GM19043 (cell line): ENCODE measurements around the gene SCARB1.

Experiments
- ATAC-seq: cut with Tn5 transposase; IDR thresholded peaks from one replicate; pipeline ENCODE4 v1.9.1; 2021; ENCODE audit warnings: low read depth; ENCODE audit not compliant: unreplicated experiment

SCARB1 gene

GRCh38 chr12:124805876-124806668 lies 57.6 kb downstream of the SCARB1 start:
- no peak for ATAC-seq

DNA sequence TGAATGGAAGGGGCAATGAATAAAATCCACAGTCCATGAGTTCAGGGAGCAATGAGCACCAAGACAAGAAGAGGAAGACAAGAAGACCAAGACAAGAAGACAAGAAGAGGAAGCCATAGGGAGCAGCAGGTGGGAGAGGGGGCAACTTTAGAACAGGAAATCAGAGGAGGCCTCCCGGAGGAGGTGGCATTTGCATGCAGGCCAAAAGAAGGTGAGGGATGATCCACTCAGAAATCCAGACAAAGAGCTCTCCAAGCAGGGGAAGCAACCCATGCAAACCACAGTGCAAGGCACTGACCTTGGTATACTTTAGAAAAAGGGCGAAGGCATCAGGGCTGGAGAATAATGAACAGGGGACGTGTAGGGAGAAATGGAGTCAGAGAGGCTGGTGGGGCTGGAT lies 58.6 kb downstream of the SCARB1 start:
- ATAC-seq = no peak

- ATAC-seq = no peak
Observed at GRCh38 chr12:124804011-124804621, 59.5 kb downstream of the SCARB1 start.

DNA sequence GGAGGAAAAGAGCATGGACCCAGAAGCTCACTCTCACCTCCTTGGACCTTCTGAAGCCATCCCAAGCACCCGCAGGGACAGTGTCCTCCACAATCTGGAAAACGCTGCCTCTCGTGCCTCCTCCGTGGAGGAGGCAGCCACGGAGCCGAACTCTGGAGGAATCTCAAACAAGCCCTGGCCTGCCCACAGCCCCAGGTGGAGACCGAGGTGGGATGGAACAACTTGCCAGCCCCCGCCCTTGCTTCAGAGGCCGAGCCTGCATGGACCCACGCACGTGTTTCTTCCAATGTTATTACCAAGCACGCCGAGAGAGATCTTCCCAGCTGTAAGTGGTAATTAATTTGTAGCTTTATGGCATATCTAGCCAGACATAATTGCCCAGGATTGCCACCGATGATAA lies 61.3 kb downstream of the SCARB1 start:
- no peak for ATAC-seq

GRCh38 chr12:124800506-124800905 lies 63.2 kb downstream of the SCARB1 start:
- no peak for ATAC-seq

DNA sequence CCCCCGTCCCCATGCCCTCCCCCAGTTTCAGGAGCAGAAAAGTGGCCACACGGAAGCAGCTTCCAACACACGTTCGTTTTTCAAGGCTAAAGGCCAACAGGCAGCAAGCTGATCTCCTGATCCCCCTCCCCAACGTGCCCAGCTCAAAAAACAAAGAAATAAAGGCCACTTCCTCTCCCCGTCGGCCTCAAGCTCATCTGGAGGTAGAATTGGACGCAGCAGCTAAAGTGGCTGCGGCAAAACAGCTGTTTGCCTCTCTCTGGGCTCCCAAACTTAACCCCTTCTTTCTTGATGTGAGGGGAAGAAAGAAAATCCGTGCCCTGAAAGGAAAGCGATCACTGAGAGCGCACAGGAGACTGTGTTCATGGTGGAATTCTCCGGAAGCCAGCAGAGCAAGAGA lies 66.3 kb downstream of the SCARB1 start:
- ATAC-seq = no peak

- ATAC-seq = peak; percentile 38
Observed at GRCh38 chr12:124796303-124796960, 67.2 kb downstream of the SCARB1 start.

DNA sequence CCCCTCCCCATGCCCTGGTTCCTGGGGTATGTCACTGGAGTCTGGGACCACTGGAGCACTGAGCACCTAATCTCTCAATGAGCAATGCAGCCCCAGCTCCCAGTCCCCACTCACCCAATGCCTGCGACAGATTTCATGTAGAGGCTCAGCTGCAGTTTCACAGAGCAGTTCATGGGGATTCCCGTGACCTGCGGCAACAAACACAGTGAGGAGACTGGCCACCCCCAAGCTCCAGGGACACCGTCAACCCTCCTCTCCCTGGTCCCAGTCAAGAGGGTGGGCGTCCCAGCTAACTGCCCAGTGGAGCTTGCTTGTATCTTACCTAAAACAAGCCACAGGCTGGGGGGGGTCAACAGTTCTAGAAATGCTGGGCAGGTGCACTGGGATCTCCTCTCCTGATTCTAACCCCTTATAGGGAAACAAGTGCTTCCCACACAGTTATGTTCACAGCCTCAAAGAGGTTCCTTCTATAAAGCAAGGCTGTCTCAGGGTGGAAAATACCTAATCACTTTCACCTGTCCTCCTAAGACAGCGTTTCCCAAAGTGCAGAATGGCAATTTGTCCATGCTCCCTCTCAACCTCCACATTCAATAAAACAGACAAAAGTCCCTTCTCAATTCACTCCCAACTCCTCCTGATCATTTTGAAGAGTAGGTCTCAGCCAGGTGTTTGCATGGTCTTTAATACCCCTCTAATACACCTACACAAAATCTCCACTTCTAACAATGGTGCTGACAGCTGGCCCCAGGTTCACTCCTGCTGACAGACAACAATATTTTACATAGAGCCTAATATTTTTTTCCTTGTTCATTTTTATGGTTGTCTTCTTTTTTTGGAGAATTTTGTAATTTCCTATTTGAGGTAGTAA lies 68.3 kb downstream of the SCARB1 start:
- ATAC-seq = peak; percentile 56

DNA sequence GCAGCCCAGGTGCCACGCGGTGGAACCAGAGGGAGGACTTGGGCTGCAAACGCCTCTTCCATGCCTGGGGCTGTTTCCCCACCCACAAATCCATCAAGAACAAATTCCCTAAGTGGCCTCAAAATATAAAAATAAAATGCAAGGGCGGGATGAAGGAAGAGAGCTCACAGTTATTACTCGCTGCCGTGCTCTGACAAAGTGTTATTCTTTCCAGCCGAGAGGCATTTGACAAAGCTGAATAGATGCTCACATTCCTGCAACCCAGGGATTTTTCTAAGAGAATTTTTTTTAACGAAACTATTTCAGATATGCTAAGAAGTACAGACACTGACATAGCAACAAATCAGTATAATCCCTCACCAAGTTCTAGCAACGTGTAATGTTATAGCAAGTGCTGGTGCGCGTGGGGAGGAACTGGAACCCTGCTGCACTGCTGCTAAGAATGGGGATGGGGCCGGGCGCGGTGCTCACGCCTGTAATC lies 70.7 kb downstream of the SCARB1 start:
- ATAC-seq = no peak

DNA sequence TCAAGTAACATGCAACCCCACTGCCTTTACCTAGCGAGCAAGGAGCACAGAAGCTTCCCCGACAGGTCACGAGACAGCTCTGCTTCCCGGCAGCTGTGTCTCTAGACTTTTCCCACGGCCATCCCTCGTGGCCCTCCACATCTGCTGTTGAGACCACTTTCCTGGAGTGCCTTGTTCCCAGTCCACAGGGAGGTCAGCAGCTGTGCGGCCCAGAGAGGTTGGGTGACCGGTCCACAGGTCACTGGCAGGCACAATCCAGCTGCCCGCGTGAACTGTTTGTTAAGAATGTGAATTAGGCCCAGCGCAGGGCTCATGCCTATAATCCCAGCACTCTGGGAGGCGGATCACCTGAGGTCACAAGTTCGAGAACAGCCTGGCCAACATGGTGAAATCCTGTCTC lies 71.5 kb downstream of the SCARB1 start:
- no peak for ATAC-seq

DNA sequence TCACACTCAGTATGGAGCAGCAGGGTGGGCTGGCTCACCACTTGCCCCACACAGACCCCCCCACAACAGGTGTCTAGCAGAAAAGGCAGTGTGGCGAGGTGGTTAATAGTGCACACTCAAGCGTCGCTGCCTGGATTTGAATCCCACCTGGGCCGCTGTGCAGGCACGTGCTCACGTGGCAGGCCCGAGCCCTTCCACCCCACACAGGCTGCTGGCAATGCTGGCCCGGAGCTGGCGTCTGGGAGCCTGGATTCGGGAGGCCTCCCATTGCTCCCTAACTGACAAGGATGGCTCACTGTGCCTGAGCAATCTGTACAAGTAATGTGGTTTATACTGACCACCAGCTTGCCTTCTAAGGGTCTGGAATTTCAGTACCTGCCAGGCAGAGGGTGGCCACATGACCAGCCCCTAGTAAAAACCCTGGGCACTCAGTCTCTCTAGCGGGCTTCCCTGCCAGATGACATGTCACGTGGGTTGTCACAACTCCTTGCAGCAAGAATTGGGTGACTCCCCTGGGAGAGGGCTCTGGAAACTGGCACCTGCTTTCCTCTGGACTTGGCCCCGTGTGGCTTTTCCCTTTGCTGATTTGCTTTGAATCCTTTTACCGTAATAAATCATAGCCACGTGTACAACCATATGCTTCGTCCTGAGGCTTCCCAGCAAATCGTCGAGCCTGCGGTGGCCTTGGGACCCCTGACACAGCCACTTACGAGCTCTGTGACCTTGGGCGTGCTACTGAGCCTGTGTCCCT lies 72.8 kb downstream of the SCARB1 start:
- ATAC-seq = no peak

GRCh38 chr12:124788936-124789555 lies 74.6 kb downstream of the SCARB1 start:
- ATAC-seq = no peak

DNA sequence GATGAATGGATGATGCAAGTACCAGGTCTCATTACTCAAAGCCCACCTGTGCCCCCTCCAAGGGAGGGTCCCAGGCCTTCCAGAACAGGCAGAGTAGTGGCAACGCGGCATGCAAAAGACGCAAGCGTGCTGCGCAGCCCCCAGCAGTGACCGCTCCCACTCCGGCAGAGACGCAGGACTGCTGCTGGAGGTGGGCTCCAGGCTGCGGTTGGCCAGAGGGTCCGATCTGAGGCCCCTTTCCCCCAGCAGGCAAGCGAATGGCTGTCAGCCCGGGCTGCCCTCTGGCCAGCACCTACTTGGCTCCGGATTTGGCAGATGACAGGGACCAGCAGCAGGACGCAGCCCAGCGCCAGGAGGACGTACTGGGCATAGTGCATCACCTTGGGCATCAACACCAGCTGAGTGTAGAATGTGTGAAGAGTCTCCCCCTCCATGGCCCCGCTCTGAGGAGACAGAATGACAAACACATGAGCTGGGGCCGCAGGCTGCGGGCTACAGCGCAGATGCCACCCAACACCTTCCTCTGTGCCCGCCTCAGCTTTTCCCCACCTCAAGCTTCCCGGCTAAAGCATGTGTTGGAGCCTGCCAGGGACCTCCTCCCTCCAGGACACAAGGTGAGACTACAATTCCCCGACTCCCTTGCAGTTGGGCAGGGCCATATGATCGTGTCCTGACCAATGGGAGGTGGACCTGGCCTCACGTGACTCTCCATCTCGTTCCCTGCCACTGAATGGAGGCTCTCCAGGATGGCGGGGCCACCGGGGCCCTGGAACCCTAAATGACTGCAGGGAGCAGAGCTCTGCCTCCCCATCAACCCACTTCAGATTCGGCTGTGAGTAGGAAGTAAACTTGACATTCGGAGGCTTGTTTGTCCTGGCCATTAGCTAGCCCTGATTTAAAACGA lies 77.4 kb downstream of the SCARB1 start:
- ATAC-seq = no peak

DNA sequence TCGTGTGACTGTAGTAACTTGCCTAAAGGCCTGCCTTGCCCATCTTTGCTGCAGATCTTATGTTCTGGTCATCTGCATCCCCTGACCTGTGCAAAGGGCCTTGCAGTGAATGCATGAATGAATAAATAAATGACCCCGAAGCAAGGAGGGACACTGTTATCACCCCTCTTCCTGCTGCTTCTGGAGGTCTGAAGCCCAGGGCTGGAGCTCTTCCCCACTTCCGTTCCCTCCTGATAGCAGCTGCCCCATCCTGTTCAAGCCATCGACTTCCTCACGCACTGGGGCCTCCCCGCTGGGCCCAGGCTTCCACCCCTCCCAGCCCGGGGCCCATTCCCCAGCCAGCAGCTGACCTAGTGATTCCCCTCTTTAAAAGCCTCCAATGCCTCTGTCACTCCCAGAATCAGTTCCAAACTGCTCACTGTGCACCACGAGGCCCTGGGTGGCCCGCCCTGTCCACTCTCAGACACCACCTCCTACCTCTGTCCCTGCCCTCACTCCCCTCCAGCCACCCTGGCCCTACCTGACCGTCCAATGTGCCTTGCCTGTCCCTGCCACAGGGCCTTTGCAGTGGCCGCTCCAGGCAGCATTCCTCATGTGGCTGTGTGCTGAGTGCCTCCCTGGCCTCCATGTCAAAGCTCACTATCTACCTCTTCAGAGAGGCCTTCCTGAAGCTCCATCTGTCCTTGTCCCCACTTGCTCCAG lies 78.6 kb downstream of the SCARB1 start:
- ATAC-seq = no peak

DNA sequence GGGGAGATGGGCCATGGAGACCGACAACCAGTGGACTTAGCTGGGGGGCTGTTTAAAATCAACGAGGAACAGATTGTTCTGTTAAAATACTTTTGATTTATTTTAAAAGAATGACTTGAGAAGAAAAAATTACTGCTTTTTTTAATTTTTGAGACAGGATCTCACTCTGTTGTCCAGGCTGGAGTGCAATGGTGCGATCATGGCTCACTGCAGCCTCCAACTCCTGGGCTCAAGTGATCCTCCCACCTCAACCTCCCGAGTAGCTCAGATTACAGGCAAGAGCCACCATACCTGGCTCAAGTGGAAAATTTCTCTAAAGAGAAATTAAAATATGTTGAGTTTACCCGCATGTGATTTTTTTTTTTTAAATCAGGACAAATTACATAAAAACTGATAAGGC lies 80.6 kb downstream of the SCARB1 start:
- ATAC-seq = no peak

GRCh38 chr12:124782132-124782531 lies 81.5 kb downstream of the SCARB1 start:
- ATAC-seq = no peak

- no peak for ATAC-seq
Observed at GRCh38 chr12:124780752-124781685, 82.6 kb downstream of the SCARB1 start.
